Measurements from ENCODE around the gene ECM2. TPM values are rescaled to one million over a fixed set of nuclear protein-coding genes. Genes with fewer than 3 reads are reported as not detected.

Gene ECM2
- total RNA-seq, 1 experiment from 2014 or later: 0.07 TPM

DNA sequence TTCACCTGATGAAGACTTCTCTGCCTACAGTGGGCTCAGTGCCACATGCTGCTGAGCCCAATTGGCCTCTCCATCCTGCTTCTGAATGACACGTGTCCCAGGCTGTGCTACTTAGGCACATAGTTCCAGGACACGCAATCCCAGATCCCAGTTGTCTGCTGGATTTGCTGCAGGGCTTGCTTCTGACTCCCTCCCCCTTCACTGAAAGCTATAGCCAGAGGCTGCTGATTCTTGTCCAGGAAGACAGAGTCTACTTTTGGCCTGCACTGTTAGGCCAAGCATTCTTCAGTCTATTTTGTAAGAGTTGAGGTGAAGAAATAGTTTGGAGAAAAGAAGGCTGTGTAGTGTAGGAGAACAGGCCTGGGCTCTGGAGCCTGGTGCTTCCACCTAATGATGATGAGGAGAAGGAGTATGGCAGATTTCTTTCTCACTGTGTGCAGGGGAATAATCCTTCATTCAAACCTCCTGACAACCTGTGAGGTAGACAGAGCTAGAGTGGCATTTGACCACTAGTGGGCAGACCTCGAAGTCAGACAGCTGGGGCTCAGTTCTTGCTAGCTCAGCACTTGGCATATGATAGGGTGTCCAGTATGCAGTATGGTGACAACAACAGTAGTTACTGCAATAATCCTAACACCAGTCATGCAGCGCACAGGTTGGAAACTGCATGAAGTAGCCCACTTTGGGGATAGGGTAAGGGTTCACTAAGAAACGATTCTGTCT, 34.0 kb downstream of the ECM2 start:
- peak; percentile 54 for DNase-seq (ENCODE audit: extremely low read depth, low read depth)

DNA sequence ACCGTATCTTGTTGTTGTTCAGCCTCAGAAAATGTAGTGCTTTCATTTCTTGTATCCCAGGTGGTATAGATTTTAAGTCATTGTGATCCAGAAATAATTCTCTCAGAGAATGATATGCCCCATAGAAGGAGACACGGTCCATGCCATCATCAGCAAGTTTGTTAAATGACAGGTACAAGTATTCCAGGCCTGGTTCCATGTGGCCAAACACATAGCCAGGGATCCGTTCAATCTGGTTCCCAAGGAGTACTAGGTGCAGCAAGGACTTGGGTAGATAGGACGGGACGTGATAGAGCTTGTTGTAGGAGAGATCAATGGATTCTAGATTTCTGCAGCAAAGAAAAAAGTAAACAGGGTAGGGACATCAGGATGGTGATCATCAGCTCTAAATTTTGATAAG, 35.1 kb downstream of the ECM2 start:
- DNase-seq (ENCODE audit: extremely low read depth, low read depth): no peak

DNA sequence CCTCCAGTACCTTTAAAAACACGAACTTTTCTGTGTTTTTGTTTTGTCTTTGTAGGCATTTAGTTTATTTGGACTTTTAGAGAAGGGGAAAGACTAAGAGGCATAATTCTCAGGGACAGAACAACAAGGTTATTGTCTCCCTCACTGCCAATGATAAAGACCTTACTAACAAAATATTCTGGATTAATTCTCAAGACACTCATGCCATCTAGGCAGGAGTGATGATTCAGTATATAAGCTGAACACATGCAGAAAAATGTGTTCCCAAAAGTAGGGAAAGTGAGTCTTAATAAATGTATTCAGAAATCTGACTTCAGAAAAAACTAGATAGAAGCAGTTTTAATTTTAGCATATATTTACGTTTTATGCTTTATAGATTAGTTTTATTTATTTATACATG, 36.1 kb downstream of the ECM2 start:
- DNase-seq (ENCODE audit: extremely low read depth, low read depth): no peak

DNA sequence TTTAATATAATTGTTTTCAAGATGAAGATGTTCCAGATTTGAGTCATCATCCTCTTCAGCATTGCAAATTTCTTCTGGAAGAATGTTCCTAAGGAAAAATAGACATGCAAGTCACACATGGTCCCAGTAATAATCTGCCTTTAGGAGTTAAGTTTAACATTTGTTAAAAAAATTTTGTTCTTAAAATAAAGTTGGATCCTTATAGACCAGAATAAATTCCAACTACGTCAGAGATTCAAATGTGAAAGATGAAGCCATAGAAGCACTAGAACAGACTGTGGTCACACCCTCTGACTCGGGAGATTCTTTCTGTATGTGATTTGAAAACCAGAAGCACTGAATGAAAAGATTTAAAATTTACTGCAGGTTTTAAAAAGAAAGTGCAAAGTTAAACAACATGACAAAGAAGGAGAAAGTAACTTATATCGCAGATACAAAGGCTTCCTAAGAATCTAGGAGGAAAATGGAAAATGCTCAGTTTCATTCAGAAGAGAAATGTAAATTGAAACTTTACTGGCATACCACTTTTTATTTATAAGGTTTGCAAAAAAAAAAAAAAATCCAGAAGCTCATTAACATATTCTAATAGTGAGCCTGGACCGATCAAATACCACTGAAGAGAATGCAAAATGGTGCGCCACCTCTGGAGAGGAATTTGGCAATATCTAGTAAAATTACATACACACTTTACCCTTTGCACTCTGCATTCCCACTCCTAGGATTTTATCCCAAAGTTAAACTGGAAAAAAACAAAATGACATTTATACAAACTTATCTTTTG, 39.2 kb downstream of the ECM2 start:
- no peak for DNase-seq (ENCODE audit: extremely low read depth, low read depth)

DNA sequence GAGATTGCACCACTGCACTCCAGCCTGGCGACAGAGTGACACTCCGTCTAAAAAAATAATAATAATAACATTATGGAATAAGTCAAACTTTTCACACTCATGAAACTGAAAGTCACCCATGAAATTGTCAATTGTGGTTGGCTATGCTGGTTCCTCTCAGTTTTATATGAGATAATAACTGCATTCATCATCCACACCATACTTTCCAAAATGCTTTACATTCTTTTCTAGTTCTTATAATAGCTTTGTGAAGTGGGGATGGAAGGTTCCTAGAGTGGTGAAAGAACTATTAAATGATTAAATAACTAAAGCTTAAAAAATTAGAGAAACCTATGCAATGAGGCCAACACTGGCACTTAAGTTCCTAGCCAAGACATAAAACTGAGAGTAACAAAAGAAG, 40.9 kb downstream of the ECM2 start:
- DNase-seq (ENCODE audit: extremely low read depth, low read depth): no peak

DNA sequence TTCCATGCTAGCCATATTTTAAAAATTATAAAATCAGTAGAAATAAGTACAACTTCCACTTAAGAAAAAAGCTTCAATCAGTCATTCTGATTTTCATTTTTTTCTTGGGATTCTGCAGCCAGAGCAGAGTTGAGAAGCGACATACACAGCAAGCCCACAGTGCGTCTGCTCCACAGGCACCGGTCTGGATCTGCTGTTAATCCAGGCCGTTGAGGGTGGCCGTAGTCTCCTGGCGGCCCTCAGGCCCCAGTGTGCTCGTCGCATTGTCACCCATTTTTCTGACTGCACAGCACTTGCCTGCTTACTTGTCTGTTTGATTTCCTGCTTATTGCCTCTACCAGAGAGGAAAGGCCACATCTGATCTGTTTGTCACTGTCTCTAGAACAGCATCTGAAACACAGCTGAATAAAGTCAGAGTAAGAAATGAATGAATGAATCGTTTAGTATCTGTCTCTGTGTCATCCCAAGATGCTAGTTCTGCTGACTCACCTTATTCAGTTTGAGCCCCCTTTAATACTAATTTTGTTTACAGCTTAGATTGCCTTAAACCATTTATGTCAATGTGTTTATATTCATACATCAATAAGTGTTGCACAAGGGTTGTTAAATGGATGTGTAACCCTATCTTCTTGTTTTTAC, 41.9 kb downstream of the ECM2 start:
- DNase-seq (ENCODE audit: extremely low read depth, low read depth): no peak

DNA sequence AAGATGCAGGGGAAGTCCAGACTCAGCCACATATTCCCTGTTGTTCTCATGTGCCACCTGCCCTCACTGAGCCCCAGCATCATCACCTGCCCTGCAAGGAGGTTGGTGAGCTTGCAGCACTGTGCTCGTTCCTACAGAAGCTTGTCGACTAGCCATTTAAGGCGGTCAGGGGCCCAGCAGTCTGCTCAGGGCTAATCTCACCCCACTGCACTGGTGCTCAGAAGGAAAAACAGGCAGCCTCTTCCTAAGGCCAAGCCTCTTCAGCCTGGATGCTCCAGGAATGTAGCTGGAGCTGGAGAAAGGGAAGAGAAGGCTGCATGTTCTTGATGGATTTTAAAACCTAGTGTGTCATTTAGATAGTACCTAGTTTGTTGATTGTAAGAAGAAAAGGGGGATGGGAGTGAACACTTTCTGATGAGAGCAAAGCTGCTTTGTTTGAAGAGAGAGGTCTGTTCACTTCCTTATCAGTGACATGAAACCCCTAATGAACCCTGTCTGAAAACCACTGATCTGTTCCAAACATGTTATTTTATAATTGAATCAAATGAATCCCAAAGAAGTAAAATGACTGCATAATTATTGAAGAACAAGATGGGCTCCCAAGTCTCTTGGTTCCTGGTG, 42.9 kb downstream of the ECM2 start:
- DNase-seq (ENCODE audit: extremely low read depth, low read depth): no peak

DNA sequence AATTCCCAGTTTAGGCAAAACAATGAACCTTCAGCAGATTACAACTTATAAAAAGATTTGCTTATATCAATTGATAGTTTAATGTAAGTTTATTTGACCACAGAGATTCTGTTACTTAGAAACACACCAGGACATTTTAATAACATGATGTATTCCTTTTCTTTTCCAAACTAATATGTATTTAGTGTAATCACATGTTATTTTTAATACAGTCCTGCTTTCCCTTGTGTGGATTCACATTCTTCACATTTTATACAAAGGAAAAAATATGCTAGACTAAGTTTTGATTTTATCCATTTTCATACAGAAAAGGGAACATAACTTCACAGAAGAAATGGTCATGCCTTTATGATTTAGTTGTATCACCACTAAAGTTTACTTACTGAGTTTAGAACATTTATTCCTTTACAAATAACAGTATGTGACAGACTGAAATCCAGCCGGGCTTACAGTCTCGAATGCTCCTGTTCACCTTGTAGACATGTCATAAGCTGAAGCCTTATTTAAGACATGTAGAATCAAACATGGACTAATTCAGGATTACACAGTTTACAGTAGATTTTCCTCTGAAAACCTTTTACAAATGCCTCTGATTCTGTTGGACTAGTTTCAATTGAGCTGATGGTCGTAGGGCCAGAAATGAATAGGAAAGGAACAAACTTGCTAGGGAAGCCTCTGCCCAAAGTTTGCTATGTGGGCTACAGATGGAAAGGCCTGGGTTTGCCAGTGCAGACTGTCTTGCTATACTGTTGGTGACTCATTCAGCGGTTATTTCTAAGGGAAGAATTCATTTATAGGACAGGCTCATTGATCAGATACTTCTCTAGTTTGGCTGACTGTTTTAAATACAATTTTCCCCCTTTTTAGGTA, 46.9 kb downstream of the ECM2 start:
- no peak for DNase-seq (ENCODE audit: extremely low read depth, low read depth)

DNA sequence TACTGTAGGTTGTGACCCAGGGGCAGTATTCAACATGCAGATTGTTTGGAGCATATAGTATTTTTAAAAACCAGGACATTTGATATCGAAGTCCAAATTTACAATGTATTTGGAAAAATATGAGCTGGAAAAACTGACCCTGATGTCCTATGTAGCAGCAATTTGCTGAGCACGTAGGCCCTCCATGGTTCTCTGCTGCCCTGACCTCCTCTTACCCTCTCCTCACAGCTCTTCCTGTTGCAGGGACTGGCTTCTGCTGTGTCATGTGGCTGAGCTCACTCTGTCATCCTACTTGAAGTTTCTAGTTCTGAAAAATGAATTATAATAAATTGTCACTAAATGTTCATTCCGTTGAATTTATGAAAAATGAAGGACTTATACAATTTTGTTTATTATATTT, 49.4 kb downstream of the ECM2 start:
- no peak for DNase-seq (ENCODE audit: extremely low read depth, low read depth)

DNA sequence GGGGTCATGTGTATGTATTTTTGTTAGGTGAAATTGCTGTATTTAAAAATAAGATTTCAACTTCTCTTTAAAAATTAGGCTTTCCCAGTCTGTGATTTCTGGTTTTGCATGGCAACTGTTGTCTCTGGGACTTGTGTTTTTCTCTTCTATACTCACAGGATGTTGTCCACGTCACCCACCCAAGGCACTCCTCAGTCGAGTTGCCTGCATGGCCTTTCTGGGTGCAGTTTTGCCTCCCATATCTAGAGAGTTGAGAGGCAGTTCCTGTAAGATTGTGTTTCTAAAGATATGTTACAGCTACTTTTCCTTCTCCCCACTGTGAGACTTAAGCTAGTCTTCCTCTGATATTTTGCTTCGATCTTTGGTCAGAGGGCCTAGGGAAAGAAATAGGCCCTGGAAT, 51.2 kb downstream of the ECM2 start:
- DNase-seq (ENCODE audit: extremely low read depth, low read depth): no peak

DNA sequence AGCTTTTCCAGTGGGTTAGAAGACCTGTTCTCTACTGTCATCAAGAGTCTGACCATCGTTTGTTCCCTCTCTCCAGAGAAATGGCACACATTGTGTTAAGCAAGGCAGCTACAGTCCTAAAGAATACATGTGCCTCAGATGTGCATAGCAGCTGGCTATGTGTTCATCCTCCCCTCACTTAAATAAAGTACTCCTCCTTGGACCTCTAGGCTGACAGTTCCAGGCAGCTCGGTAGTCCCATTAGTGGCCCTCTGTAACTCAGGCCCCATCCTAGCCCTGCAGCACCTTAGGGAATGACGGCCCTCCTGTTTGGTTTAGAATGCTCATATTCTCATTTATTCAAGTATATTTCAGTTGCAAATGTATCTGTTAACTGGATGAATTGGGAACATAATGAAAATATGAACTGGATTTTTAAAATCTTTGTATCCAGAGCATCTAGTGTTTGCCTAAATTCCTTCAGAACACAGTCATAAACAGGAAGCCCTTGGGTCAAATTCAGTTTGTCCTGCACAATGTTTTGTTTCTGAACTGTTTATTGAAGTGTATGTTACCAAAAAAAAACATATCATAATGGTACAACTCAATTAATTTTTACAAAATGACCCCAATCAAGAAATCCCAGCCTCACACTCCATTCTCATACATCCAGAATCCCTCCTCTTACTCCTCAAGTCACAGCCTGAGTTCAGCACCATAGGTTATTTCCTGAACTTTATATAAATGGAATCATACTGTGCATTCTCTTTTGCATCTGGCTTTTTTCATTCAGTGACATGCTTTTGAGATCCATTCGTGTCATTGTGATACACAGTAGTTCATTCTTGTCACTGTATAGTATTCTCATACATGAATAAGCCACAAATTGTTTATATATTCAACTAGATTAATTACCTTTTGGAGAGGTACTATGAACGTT, 51.9 kb downstream of the ECM2 start:
- DNase-seq (ENCODE audit: extremely low read depth, low read depth): no peak

DNA sequence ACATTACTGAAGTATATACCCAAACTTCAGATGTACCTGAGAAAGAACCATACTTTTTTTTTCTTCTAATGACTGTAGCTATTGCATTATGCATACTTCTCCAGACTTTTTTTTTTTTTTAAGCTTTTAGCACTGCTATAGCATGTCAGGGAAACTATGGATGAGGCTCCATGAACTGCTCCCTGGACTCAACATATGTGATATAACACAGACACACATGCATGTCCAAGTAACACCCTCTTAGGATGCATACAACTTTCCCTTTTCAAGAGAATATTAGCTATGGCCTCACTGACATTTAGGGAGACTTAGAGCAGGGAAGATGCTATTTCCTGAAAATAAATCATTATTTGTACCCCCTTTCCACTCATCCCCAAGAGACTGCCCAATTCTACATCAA, 53.0 kb downstream of the ECM2 start:
- no peak for DNase-seq (ENCODE audit: extremely low read depth, low read depth)

DNA sequence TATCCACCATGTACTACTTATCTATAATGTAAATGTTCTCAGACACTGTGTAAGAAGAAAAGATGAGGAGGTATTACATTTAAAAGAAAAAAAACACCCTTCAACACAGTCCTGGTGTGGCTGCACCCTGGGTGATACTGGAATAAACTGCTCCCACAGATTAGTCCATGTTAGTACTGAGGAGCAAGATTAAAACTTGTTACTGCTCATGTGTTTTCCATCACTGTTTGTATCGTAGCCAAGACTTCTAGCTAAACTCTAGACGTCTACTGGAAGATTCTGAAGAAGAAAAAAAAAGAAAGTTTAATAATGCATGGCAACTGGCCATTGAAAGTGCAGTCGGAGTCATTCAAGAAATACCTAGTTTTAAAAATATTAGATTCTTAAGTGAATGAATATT, 53.5 kb downstream of the ECM2 start, which contains the start of gene ASPN:
Gene ASPN (minus strand): TSS at position 178 of the 400 bp plus-strand sequence.
- DNase-seq (ENCODE audit: extremely low read depth, low read depth): no peak

DNA sequence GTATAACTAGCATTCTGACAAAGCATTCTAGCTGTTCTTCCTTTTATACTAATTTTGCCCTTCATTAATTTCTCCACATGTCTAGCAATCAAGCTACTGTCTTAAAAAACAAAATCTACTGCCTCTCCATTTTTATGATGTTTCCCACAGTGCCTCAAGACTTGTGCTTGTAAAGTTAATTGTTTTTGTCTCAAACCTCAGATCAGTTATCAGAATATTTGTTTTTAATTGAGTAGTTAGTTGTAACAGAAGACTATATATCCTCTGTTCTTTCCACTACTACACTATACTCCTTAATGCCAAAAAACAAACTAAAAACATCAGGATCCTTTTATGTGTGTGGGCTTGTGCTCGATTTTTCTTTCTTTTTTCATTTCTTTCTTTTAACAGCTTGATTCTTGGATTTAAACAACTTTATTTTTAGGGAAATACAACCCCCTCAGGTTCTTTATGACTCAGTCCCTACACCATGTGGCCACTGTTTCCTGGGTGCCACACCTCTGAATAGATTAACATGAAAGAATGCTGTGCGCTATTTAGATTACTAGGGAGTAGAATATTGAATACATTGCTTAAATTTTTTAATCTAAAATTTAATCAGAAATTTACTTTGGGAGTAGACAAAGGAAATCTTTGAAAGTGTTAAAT, 54.7 kb downstream of the ECM2 start:
- no peak for DNase-seq (ENCODE audit: extremely low read depth, low read depth)

DNA sequence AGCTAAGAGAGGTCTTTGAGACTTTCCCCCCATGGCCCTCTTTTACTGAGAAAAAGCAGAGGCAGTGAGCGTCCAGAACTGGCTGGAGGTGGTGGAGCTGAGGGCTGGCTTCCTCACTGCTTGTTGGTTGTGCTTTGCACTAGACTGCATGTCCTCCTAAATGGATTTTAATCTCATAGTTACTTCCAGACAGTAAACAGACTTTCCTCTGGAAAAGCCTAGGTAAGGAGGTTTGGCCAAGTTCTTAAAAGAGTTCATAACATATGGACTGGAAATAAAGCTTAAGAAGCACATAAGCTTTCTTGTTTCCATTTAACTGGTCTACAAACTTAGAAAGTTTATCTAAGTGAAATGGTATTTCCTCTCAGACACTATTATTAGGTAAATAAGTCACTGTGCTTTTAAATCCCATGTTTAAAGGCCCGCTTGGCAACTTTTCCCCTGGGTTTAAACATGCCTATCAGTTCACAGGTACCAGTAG, 55.5 kb downstream of the ECM2 start:
- DNase-seq (ENCODE audit: extremely low read depth, low read depth): no peak

DNA sequence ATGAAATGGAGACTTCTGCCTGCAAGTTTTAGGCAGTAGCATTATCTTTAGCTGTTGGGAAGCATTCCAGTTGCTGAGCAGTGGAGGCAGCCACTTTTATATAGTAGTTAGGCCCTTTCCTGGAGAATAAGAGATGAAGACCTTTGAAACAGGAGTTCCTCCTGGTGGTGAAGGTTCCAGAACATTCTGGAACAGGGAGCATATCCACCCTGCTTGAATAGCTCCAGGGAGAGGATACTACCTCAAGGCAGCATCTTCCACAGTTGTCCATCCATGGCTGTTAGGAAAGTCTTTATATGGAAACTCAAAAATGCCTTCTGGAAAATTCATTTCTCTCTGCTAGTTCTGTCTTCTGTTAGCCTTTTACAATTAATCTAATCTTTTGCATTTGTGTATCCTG, 56.4 kb downstream of the ECM2 start:
- no peak for DNase-seq (ENCODE audit: extremely low read depth, low read depth)

DNA sequence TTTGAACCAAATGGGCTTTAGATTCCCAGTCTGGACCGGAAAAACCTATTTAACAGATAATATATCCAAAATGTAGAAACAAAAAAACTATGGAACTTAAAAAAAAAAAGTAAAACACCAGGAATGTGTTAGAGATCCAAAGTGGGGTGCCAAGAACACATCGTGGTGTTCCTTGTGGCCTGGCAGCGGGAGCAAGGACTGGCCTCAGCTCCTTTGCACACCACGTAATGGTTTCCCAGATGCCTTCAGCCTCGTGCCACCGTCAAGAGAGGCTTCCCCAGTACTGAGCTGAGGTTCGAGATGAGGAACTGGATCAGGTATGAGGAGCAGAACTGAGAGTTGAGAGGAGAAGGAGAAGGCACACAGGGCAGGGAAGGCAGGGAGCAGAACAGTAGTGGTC, 57.0 kb downstream of the ECM2 start:
- no peak for DNase-seq (ENCODE audit: extremely low read depth, low read depth)

DNA sequence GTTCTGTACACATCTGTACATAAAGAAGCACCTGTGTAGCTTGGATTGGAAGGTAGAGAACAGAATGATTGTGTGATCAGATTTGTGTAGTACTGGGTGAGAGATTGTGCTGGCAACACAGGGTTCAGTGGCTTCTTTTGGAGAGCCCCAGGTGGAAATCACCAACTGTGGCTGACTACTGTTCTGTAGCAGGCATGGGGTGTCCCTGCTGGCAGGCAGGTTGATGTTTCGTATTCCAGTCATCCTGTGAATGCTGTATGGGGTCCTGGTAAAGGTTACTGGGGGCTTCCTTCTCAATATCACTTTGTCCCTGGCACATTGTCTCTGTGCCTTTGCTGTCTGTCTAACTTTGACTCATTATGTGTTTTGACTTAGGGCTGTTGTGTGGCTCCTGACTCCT, 58.8 kb downstream of the ECM2 start:
- no peak for DNase-seq (ENCODE audit: extremely low read depth, low read depth)

DNA sequence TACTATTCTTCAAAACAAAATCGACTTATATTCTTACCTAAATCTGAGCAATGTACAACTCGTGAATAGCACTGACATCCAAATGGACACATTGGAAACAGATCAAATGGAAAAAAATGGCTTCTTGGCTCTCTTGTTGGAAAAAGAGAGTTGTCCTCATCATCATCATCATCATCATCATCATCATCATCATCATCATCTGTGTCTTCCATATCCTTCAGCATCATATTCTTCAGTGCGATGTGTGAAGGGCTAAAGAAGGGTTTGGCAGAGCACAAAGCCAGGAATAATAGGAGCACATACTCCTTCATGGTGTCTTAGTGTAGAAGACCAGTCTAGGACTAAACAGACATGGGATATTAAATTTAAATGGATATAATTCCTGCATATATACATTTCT, 61.2 kb downstream of the ECM2 start:
- no peak for DNase-seq (ENCODE audit: extremely low read depth, low read depth)
